CD8-positive, alpha-beta memory T cell (primary cell): ENCODE data around the gene ANKRD17. TPM values are rescaled to one million over a fixed set of nuclear protein-coding genes. Genes with fewer than 3 reads are reported as not detected.

Experiments
- CTCF ChIA-PET: fragments of 350-600 bp; sonication (Branson Sonifier 250); formaldehyde crosslinking; loops from one replicate; lab custom pipeline; 2021; ENCODE audit warnings: antibody characterized with exemption; lab: Charles Lee
- POLR2A ChIA-PET: fragments of 350-600 bp; sonication (Branson Sonifier 250); formaldehyde crosslinking; loops from one replicate; lab custom pipeline; 2021; ENCODE audit warnings: antibody characterized with exemption; lab: Charles Lee
- DNase-seq, 5 donors: peaks; one replicate each; pipeline versions ENCODE4 v3.0.0 to v3.0.0-alpha.2; 2020 to 2022; ENCODE audit warnings: mixed read lengths in 1 of 5
- H3K27ac ChIP-seq: one replicate; pipeline ENCODE4 v1.7.0; 2013; ENCODE audit warnings: low read depth, mild to moderate bottlenecking, low read length, moderate library complexity
- H3K27me3 ChIP-seq: 2 replicates; pipeline ENCODE4 v1.7.0; 2013; ENCODE audit warnings: low read length, mild to moderate bottlenecking; ENCODE audit not compliant: insufficient read depth, poor library complexity, severe bottlenecking
- H3K36me3 ChIP-seq: 2 replicates; pipeline ENCODE4 v1.7.0; 2013; ENCODE audit warnings: mild to moderate bottlenecking, low read length, moderate library complexity; ENCODE audit not compliant: insufficient read depth
- H3K4me1 ChIP-seq: 2 replicates; pipeline ENCODE4 v1.7.0; 2013; ENCODE audit warnings: mild to moderate bottlenecking, low read length, moderate library complexity; ENCODE audit not compliant: insufficient read depth
- H3K4me3 ChIP-seq: 2 replicates; pipeline ENCODE4 v1.7.0; 2013; ENCODE audit warnings: mild to moderate bottlenecking, low read length
- H3K9me3 ChIP-seq: 2 replicates; pipeline ENCODE4 v1.7.0; 2013; ENCODE audit warnings: mild to moderate bottlenecking, low read length
- H3K27ac Mint-ChIP-seq, 8 donors: one replicate each; pipeline ENCODE4 v1.8.0; 2020 to 2021; ENCODE audit warnings: mixed read lengths in 8 of 8, mild to moderate bottlenecking in 6 of 8, inconsistent platforms in 3 of 8, moderate library complexity in 3 of 8
- H3K27me3 Mint-ChIP-seq, 2 donors: one replicate each; pipeline ENCODE4 v1.8.0; 2020 to 2021; ENCODE audit warnings: mixed read lengths in 2 of 2, mild to moderate bottlenecking in 1 of 2, moderate library complexity in 1 of 2
- H3K36me3 Mint-ChIP-seq, 3 donors: one replicate each; pipeline ENCODE4 v1.8.0; 2020 to 2021; ENCODE audit warnings: mixed read lengths in 3 of 3, inconsistent platforms in 1 of 3, mild to moderate bottlenecking in 1 of 3
- H3K4me1 Mint-ChIP-seq, 3 donors: one replicate each; pipeline ENCODE4 v1.8.0; 2020 to 2021; ENCODE audit warnings: mixed read lengths in 3 of 3, inconsistent platforms in 1 of 3, mild to moderate bottlenecking in 1 of 3
- H3K4me3 Mint-ChIP-seq, 7 donors: one replicate each; pipeline ENCODE4 v1.8.0; 2020 to 2021; ENCODE audit warnings: mixed read lengths in 7 of 7, mild to moderate bottlenecking in 6 of 7, moderate library complexity in 4 of 7, inconsistent platforms in 2 of 7
- H3K9me3 Mint-ChIP-seq, 5 donors: one replicate each; pipeline ENCODE4 v1.8.0; 2020 to 2022; ENCODE audit warnings: mixed read lengths in 5 of 5, mild to moderate bottlenecking in 3 of 5, moderate library complexity in 2 of 5, inconsistent platforms in 1 of 5
- polyA plus RNA-seq: library from polyadenylated mRNA; unstranded; fragments of 300-500 nt; fragmentation: Illumina TruSeq; gene quantifications from one replicate; pipeline ENCODE4 v1.2.3, GENCODE V29; 2021
- total RNA-seq, 2 experiments: library from RNA; stranded (reverse); gene quantifications; one replicate each; pipeline ENCODE4 v1.2.3, GENCODE V29; 2021

ANKRD17 gene
- total and polyA plus RNA-seq, 3 experiments from 2014 or later, result 15.7 to 61.9 (median 57.6) TPM

- Mint-ChIP-seq H3K4me3 (no peak overlapping the region), H3K4me1 (no peaks in the 10 kb centered on the region), H3K27me3 (peaks cover 2 to 5% of the 10 kb centered on the region in 2 donors), H3K27ac (no peak overlapping the region), H3K36me3 (peaks cover 0 to 3% (median 0%) of the 10 kb centered on the region in 3 donors), H3K9me3 (no peaks in the 10 kb centered on the region)
- DNase-seq, result no peak
- Histone ChIP-seq H3K4me1 (no peaks in the 10 kb centered on the region), H3K36me3 (no peaks in the 10 kb centered on the region), H3K27ac (no peak overlapping the region), H3K27me3 (no peaks in the 10 kb centered on the region), H3K9me3 (no peaks in the 10 kb centered on the region), H3K4me3 (no peak overlapping the region)
- ChIA-PET POLR2A (no interaction called here), CTCF (no interaction called here)
Measured at GRCh38 chr4:73045879-73046278, 212.7 kb downstream of the ANKRD17 start.

- ChIA-PET CTCF (no interaction called here), POLR2A (no interaction called here)
- no peaks in the 10 kb centered on the region for H3K4me1 ChIP-seq
- peaks cover 6 to 9% of the 10 kb centered on the region in 2 donors for H3K27me3 Mint-ChIP-seq
- H3K4me3 ChIP-seq, result no peak overlapping the region
- no peak overlapping the region for H3K27ac Mint-ChIP-seq
- no peaks in the 10 kb centered on the region for H3K36me3 ChIP-seq
- H3K9me3 ChIP-seq, result no peaks in the 10 kb centered on the region
- H3K27ac ChIP-seq, result no peak overlapping the region
- no peaks in the 10 kb centered on the region for H3K36me3 Mint-ChIP-seq
- no peak overlapping the region for H3K4me3 Mint-ChIP-seq
- no peak for DNase-seq
- no peaks in the 10 kb centered on the region for H3K27me3 ChIP-seq
- H3K4me1 Mint-ChIP-seq, result peaks cover 2 to 9% (median 6%) of the 10 kb centered on the region in 3 donors
- peaks cover 0 to 3% (median 0%) of the 10 kb centered on the region in 5 donors for H3K9me3 Mint-ChIP-seq
Measured at GRCh38 chr4:73037057-73037456, 221.5 kb downstream of the ANKRD17 start.

DNA sequence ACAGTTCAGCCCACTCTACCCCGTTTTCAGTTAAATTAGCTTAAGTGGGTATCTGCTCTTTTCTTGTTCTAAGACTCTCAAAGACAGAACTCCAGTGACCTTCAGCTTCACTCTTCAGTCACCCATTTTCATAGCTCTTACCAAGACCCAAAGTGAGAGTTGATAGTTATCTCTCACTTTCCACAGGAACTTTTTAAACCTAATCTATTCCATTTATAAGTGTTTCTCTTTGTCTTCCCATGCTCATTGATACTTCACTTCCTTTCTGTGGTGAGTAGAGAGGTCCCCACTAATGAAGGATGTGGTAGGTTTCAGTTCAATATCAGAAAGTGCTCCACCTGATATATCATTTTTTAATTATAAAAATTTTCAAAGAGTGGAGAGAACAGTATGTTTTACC, 222.5 kb downstream of the ANKRD17 start:
- Mint-ChIP-seq H3K27ac (no peak overlapping the region), H3K4me3 (no peak overlapping the region), H3K4me1 (peaks cover 2 to 9% (median 6%) of the 10 kb centered on the region in 3 donors), H3K27me3 (peaks cover 6 to 7% of the 10 kb centered on the region in 2 donors), H3K9me3 (peaks cover 0 to 3% (median 0%) of the 10 kb centered on the region in 5 donors), H3K36me3 (no peaks in the 10 kb centered on the region)
- Histone ChIP-seq H3K36me3 (no peaks in the 10 kb centered on the region), H3K4me1 (no peaks in the 10 kb centered on the region), H3K27me3 (no peaks in the 10 kb centered on the region), H3K9me3 (no peaks in the 10 kb centered on the region), H3K27ac (no peak overlapping the region), H3K4me3 (no peak overlapping the region)
- DNase-seq, result no peak
- ChIA-PET POLR2A (no interaction called here), CTCF (interaction anchor here (1.3 kb wide), 1 partner anchor 14 kb away, joined by 4 read pairs; no protein-coding TSS in a partner anchor)

DNA sequence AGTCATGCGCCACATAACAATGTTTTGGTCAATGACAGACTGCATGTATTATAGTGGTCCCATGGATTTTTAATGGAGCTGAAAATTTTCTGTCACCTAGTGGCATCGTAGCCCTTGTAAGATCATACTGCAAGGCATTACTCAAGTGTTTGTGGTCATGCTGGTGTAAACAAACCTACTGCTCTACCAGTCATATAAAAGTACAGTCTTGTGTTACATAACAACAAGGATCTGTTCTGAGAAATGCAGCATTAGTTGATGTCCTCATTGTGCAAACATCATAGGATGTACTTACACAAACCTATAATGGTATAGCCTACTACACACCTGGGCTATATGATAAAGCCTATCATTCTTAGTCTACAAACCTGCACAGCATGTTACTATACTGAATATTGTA, 223.7 kb downstream of the ANKRD17 start:
- Histone ChIP-seq H3K36me3 (no peaks in the 10 kb centered on the region), H3K4me1 (no peaks in the 10 kb centered on the region), H3K9me3 (no peaks in the 10 kb centered on the region), H3K4me3 (no peak overlapping the region), H3K27ac (no peak overlapping the region), H3K27me3 (no peaks in the 10 kb centered on the region)
- no peak for DNase-seq
- Mint-ChIP-seq H3K27ac (no peak overlapping the region), H3K4me1 (peaks cover 2 to 9% (median 6%) of the 10 kb centered on the region in 3 donors), H3K27me3 (peaks cover 4 to 6% of the 10 kb centered on the region in 2 donors), H3K4me3 (no peak overlapping the region), H3K9me3 (peaks cover 0 to 3% (median 0%) of the 10 kb centered on the region in 5 donors), H3K36me3 (no peaks in the 10 kb centered on the region)
- POLR2A ChIA-PET, result no interaction called here
- CTCF ChIA-PET, result no interaction called here

DNA sequence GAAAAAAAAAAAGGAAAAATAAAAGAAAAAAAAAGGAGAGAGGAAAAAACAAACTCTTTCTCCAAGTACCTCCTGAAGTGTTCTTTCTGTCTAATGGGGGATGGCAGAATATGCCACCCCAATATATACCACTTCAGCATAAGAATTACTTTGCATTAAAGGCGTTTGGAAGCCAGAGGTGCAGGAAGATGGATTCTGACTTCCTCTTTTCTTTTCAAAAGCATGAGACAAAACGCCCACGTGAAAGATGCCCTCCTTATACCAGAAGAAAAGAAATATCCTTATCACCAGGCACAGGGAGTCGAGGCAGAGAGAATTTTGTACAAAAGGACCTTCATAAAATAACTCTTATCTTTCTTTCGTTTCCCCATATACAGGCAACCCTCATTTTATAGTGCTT, 230.0 kb downstream of the ANKRD17 start:
- Histone ChIP-seq H3K36me3 (no peaks in the 10 kb centered on the region), H3K4me1 (no peaks in the 10 kb centered on the region), H3K27ac (no peak overlapping the region), H3K9me3 (no peaks in the 10 kb centered on the region), H3K4me3 (no peak overlapping the region), H3K27me3 (no peaks in the 10 kb centered on the region)
- H3K27ac Mint-ChIP-seq, result no peak overlapping the region
- no peaks in the 10 kb centered on the region for H3K4me1 Mint-ChIP-seq
- DNase-seq, result no peak
- ChIA-PET CTCF (no interaction called here), POLR2A (no interaction called here)
- H3K4me3 Mint-ChIP-seq, result no peak overlapping the region
- peaks cover 3 to 4% of the 10 kb centered on the region in 2 donors for H3K27me3 Mint-ChIP-seq
- H3K9me3 Mint-ChIP-seq, result no peaks in the 10 kb centered on the region
- H3K36me3 Mint-ChIP-seq, result no peaks in the 10 kb centered on the region

Other genes starting within 250 kb of the ANKRD17 start
- 10 to 100 TPM; 26.4 to 27.6 TPM for gene COX18, start 189.1 kb downstream of the ANKRD17 start, total RNA-seq
- 6.7 TPM for gene COX18, start 189.1 kb downstream of the ANKRD17 start, polyA plus RNA-seq
- gene ALB, start 145.5 kb upstream of the ANKRD17 start, total RNA-seq, result not detected
- gene ALB, start 145.5 kb upstream of the ANKRD17 start, polyA plus RNA-seq, result not detected
- not detected for gene AFP, start 177.4 kb upstream of the ANKRD17 start, total RNA-seq
- gene AFP, start 177.4 kb upstream of the ANKRD17 start, polyA plus RNA-seq, result not detected
- gene AFM, start 222.9 kb upstream of the ANKRD17 start, total RNA-seq, result not detected
- gene AFM, start 222.9 kb upstream of the ANKRD17 start, polyA plus RNA-seq, result not detected